HepG2 (cell line): Measurements from ENCODE around the gene MRPL38. TPM values are rescaled to one million over a fixed set of nuclear protein-coding genes. Genes with fewer than 3 reads are reported as not detected.

Experiments used
- CENPT ChIP-seq: sonication (generic); formaldehyde crosslinking; IDR thresholded peaks from 2 replicates; pipeline ENCODE4 v1.8.0; 2022; ENCODE audit warnings: low read depth, mild to moderate bottlenecking, moderate library complexity, missing genetic modification reagents
- CREB1 ChIP-seq, 2 experiments: fragments of 450-650 bp in 1 of 2; IDR thresholded peaks; 2 replicates each; pipeline ENCODE4 v1.6.1; 2016 to 2017; ENCODE audit warnings: control low read depth in 1 of 2, mild to moderate bottlenecking in 1 of 2, missing compliant biosample characterization in 1 of 2, missing genetic modification characterization in 1 of 2
- FOXC1 ChIP-seq: sonication (generic); formaldehyde crosslinking; IDR thresholded peaks from 2 replicates; pipeline ENCODE4 v1.8.0; 2022; ENCODE audit warnings: mild to moderate bottlenecking, missing genetic modification reagents, borderline replicate concordance
- HDAC2 ChIP-seq: sonication (generic); formaldehyde crosslinking; IDR thresholded peaks from 2 replicates; pipeline ENCODE4 v1.4.0; 2020; ENCODE audit warnings: missing genetic modification reagents
- MED1 ChIP-seq: sonication (generic); formaldehyde crosslinking; IDR thresholded peaks from 2 replicates; pipeline ENCODE4 v1.4.0; 2020; ENCODE audit warnings: missing genetic modification reagents
- MZF1 ChIP-seq: sonication (generic); formaldehyde crosslinking; IDR thresholded peaks from 2 replicates; pipeline ENCODE4 v1.8.1; 2023; ENCODE audit warnings: mild to moderate bottlenecking, missing genetic modification reagents, borderline replicate concordance
- NFE2L1 ChIP-seq: sonication (generic); formaldehyde crosslinking; IDR thresholded peaks from 2 replicates; pipeline ENCODE4 v1.4.0; 2020; ENCODE audit warnings: missing genetic modification reagents, mild to moderate bottlenecking, borderline replicate concordance
- SMARCC2 ChIP-seq: fragments of 450-650 bp; IDR thresholded peaks from 2 replicates; pipeline ENCODE4 v1.6.1; 2017; ENCODE audit warnings: antibody characterized with exemption, mild to moderate bottlenecking
- SOX6 ChIP-seq, 2 experiments: fragments of 450-650 bp in 1 of 2; sonication (generic) in 1 of 2; formaldehyde crosslinking in 1 of 2; IDR thresholded peaks; 2 replicates each; pipeline versions ENCODE4 v1.4.0 to v1.6.1; 2017 to 2020; ENCODE audit warnings: antibody characterized with exemption in 1 of 2, mild to moderate bottlenecking in 1 of 2, missing genetic modification reagents in 1 of 2
- WIZ ChIP-seq: sonication (generic); formaldehyde crosslinking; IDR thresholded peaks from 2 replicates; pipeline ENCODE4 v1.5.1; 2020; ENCODE audit warnings: mild to moderate bottlenecking, missing genetic modification reagents
- ZNF225 ChIP-seq: sonication (generic); formaldehyde crosslinking; IDR thresholded peaks from 2 replicates; pipeline ENCODE4 v1.4.0; 2020; ENCODE audit warnings: mild to moderate bottlenecking, missing genetic modification reagents
- ZNF343 ChIP-seq: sonication (generic); formaldehyde crosslinking; IDR thresholded peaks from 2 replicates; pipeline ENCODE4 v1.4.0; 2020; ENCODE audit warnings: mild to moderate bottlenecking, missing genetic modification reagents
- ZNF484 ChIP-seq: sonication (generic); formaldehyde crosslinking; IDR thresholded peaks from 2 replicates; pipeline ENCODE4 v1.5.1; 2020; ENCODE audit warnings: mild to moderate bottlenecking, low read depth, missing genetic modification reagents, borderline replicate concordance
- ZNF510 ChIP-seq: sonication (generic); formaldehyde crosslinking; IDR thresholded peaks from 2 replicates; pipeline ENCODE4 v1.4.0; 2020; ENCODE audit warnings: low read depth, mild to moderate bottlenecking, missing genetic modification reagents
- ZNF839 ChIP-seq: sonication (generic); formaldehyde crosslinking; IDR thresholded peaks from 2 replicates; pipeline ENCODE4 v1.4.0; 2020; ENCODE audit warnings: missing genetic modification reagents, mild to moderate bottlenecking, borderline replicate concordance
- polyA plus RNA-seq, 8 experiments: library from polyadenylated mRNA; depleted of rRNA in 3 of 8; stranded (reverse) in 7 of 8; unstranded in 1 of 8; fragments of >200 nt; fragmentation: Illumina TruSeq in 4 of 8; extraction: Trizol in 4 of 8; gene quantifications; 2 replicates each; pipeline versions ENCODE4 v1.2.1 to v1.2.3, GENCODE V29; 2011 to 2016; ENCODE audit warnings: low read depth in 4 of 8, missing spikeins in 1 of 8, mixed read lengths in 1 of 8; ENCODE audit not compliant: insufficient read depth in 1 of 8
- total RNA-seq, 5 experiments: library from RNA; depleted of rRNA; stranded (reverse); fragments of >200 nt; fragmentation: Illumina TruSeq; extraction: Trizol; gene quantifications; 2 replicates each; pipeline ENCODE4 v1.2.3, GENCODE V29; 2016; ENCODE audit warnings: low read depth in 1 of 5
- TF ChIP-seq, protein P1 (sequence below): sonication (generic); formaldehyde crosslinking; IDR thresholded peaks from 2 replicates; pipeline ENCODE4 v1.4.0; 2020; ENCODE audit warnings: missing genetic modification reagents
- TF ChIP-seq, protein P2 (sequence below): sonication (generic); formaldehyde crosslinking; IDR thresholded peaks from 2 replicates; pipeline ENCODE4 v1.5.0; 2020; ENCODE audit warnings: mild to moderate bottlenecking, missing genetic modification reagents
- TF ChIP-seq, protein P3 (sequence below): sonication (generic); formaldehyde crosslinking; IDR thresholded peaks from 2 replicates; pipeline ENCODE4 v1.4.0; 2020; ENCODE audit warnings: mild to moderate bottlenecking, missing genetic modification reagents

MRPL38 gene
- total and polyA plus RNA-seq, 2 of the 13 experiments (the other 11 are each of a cell fraction or from before 2014, with no cell fraction given) = 83.7 to 125 TPM

DNA sequence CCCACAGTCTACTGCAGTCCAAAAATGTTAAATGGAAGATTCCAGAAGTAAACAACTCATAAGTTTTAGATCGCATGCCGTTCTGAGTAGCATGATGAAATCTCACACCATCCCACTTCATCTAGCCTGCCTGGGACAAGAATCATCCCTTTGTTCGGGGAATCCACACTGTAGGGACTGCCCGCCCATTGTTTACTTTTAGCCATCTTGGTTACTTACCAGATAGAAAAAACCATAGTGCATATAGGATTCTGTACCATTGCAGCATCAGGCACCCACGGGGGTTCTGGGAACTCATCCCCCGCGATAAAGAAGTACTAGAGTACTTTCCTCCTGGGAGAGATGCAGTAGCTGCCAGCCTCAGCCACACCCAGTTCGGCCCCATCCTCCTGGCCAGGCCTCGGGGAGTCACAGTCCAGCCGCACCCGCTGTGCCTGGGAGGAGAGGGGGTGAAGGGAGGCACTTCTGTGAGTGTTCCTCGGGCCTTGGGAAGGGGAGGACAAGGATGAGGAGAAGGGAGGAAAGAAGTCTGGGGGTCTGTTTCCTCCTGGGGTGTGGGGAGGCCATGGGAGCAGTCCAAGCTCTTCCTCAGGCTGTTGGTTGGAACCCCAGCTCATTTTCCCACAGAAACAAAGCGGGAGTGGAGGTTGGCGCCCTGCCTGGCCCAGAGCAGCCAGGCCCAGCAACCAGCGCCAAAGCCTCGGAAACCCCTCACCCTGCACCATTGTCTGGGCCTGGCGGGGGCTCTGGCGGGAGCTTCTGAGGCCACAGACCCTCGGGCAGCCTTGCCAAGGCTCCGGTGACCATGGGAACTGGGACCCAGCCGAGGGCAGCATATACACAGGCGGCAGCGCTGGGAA is 35.2 kb downstream of the MRPL38 start (continued):
- TF ChIP-seq WIZ (CRISPR knock-in tag) = 0 out of 2 replicates have a peak, but pooled peaks have one; percentile 52
- no peak for TF ChIP-seq CREB1 (IDR thresholded peaks at IDR 0.05)
- TF ChIP-seq CREB1 (CRISPR knock-in tag; IDR thresholded peaks at IDR 0.05) = peak; percentile 74; the same call in 1 of the 2 replicates
- TF ChIP-seq, protein P1, sequence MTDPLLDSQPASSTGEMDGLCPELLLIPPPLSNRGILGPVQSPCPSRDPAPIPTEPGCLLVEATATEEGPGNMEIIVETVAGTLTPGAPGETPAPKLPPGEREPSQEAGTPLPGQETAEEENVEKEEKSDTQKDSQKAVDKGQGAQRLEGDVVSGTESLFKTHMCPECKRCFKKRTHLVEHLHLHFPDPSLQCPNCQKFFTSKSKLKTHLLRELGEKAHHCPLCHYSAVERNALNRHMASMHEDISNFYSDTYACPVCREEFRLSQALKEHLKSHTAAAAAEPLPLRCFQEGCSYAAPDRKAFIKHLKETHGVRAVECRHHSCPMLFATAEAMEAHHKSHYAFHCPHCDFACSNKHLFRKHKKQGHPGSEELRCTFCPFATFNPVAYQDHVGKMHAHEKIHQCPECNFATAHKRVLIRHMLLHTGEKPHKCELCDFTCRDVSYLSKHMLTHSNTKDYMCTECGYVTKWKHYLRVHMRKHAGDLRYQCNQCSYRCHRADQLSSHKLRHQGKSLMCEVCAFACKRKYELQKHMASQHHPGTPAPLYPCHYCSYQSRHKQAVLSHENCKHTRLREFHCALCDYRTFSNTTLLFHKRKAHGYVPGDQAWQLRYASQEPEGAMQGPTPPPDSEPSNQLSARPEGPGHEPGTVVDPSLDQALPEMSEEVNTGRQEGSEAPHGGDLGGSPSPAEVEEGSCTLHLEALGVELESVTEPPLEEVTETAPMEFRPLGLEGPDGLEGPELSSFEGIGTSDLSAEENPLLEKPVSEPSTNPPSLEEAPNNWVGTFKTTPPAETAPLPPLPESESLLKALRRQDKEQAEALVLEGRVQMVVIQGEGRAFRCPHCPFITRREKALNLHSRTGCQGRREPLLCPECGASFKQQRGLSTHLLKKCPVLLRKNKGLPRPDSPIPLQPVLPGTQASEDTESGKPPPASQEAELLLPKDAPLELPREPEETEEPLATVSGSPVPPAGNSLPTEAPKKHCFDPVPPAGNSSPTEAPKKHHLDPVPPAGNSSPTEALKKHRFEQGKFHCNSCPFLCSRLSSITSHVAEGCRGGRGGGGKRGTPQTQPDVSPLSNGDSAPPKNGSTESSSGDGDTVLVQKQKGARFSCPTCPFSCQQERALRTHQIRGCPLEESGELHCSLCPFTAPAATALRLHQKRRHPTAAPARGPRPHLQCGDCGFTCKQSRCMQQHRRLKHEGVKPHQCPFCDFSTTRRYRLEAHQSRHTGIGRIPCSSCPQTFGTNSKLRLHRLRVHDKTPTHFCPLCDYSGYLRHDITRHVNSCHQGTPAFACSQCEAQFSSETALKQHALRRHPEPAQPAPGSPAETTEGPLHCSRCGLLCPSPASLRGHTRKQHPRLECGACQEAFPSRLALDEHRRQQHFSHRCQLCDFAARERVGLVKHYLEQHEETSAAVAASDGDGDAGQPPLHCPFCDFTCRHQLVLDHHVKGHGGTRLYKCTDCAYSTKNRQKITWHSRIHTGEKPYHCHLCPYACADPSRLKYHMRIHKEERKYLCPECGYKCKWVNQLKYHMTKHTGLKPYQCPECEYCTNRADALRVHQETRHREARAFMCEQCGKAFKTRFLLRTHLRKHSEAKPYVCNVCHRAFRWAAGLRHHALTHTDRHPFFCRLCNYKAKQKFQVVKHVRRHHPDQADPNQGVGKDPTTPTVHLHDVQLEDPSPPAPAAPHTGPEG (CRISPR knock-in tag) = peak; percentile 43; the same call in 1 of the 2 replicates
- no peak for TF ChIP-seq CENPT
- no peak for TF ChIP-seq MZF1 (CRISPR knock-in tag)
- peak; percentile 77; the same call in 1 of the 2 replicates for TF ChIP-seq ZNF225 (CRISPR knock-in tag)
- TF ChIP-seq, protein P2, sequence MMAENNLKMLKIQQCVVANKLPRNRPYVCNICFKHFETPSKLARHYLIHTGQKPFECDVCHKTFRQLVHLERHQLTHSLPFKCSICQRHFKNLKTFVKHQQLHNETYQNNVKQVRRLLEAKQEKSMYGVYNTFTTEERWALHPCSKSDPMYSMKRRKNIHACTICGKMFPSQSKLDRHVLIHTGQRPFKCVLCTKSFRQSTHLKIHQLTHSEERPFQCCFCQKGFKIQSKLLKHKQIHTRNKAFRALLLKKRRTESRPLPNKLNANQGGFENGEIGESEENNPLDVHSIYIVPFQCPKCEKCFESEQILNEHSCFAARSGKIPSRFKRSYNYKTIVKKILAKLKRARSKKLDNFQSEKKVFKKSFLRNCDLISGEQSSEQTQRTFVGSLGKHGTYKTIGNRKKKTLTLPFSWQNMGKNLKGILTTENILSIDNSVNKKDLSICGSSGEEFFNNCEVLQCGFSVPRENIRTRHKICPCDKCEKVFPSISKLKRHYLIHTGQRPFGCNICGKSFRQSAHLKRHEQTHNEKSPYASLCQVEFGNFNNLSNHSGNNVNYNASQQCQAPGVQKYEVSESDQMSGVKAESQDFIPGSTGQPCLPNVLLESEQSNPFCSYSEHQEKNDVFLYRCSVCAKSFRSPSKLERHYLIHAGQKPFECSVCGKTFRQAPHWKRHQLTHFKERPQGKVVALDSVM (CRISPR knock-in tag) = peak; percentile 14; the same call in 1 of the 2 replicates
- peak; percentile 53; the same call in 1 of the 2 replicates for TF ChIP-seq FOXC1 (CRISPR knock-in tag)
- no peak for TF ChIP-seq SOX6 (IDR thresholded peaks at IDR 0.05)
- peak; percentile 95 for TF ChIP-seq SOX6 (CRISPR knock-in tag; IDR thresholded peaks at IDR 0.05)
- TF ChIP-seq ZNF343 (CRISPR knock-in tag) = peak; percentile 72; the same call in 1 of the 2 replicates
- no peak for TF ChIP-seq SMARCC2
- TF ChIP-seq, protein P3, sequence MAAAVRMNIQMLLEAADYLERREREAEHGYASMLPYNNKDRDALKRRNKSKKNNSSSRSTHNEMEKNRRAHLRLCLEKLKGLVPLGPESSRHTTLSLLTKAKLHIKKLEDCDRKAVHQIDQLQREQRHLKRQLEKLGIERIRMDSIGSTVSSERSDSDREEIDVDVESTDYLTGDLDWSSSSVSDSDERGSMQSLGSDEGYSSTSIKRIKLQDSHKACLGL (CRISPR knock-in tag) = 0 out of 2 replicates have a peak, but pooled peaks have one; percentile 36
- TF ChIP-seq HDAC2 (CRISPR knock-in tag) = peak; percentile 82
- TF ChIP-seq ZNF839 = no peak
- TF ChIP-seq MED1 (CRISPR knock-in tag) = peak; percentile 86
- TF ChIP-seq ZNF484 = no peak
- TF ChIP-seq ZNF510 (CRISPR knock-in tag) = 0 out of 2 replicates have a peak, but pooled peaks have one; percentile 23
- no peak for TF ChIP-seq NFE2L1
